ENCODE measurements around the gene MAPK4. TPM values are rescaled to one million over a fixed set of nuclear protein-coding genes. Genes with fewer than 3 reads are reported as not detected.

Gene MAPK4
- total RNA-seq, 2 donors from 2014 or later: 2.0 to 3.8 TPM

- Histone ChIP-seq H3K9ac (ENCODE audit: extremely low read depth, low read length, poor library complexity, severe bottlenecking) (no peak overlapping the region), H3K4me3 (ENCODE audit: low read length) (no peak overlapping the region), H3K27me3 (ENCODE audit: control insufficient read depth, insufficient read depth, low read length, poor library complexity, severe bottlenecking) (no peaks in the 10 kb centered on the region), H3K9me3 (ENCODE audit: control insufficient read depth, low read length) (no peaks in the 10 kb centered on the region), H3K36me3 (ENCODE audit: control insufficient read depth, insufficient read depth, low read length) (no peaks in the 10 kb centered on the region), H3K4me1 (ENCODE audit: control insufficient read depth, insufficient read depth, low read length) (no peaks in the 10 kb centered on the region), H3K27ac (ENCODE audit: low read depth, low read length) (peak overlapping the region; percentile 49)
- H3K36me3 Mint-ChIP-seq (ENCODE audit: low read depth): no peaks in the 10 kb centered on the region
- peaks cover 9% of the 10 kb centered on the region for H3K4me1 Mint-ChIP-seq
- no peak overlapping the region for H3K27ac Mint-ChIP-seq
- no peaks in the 10 kb centered on the region for H3K27me3 Mint-ChIP-seq (ENCODE audit: insufficient read depth)
- WGBS, 2 experiments (ENCODE audit: insufficient coverage in 1 of 2, insufficient read length in 1 of 2): 75 to 88% methylated on average over 9 to 17 of the region's 17 CpGs
- H3K9me3 Mint-ChIP-seq: no peaks in the 10 kb centered on the region
- no peak overlapping the region for H3K4me3 Mint-ChIP-seq
- no peak for DNase-seq
- no peak for TF ChIP-seq CTCF (conservative IDR thresholded peaks at IDR 0.05)
Observed at GRCh38 chr18:50654658-50655550, 95.0 kb downstream of the MAPK4 start.

GRCh38 chr18:50656396-50656795 lies 96.5 kb downstream of the MAPK4 start:
- no peak overlapping the region for H3K27ac Mint-ChIP-seq
- Histone ChIP-seq H3K27ac (ENCODE audit: low read depth, low read length) (no peak overlapping the region), H3K27me3 (ENCODE audit: control insufficient read depth, insufficient read depth, low read length, poor library complexity, severe bottlenecking) (no peaks in the 10 kb centered on the region), H3K9ac (ENCODE audit: extremely low read depth, low read length, poor library complexity, severe bottlenecking) (no peak overlapping the region), H3K9me3 (ENCODE audit: control insufficient read depth, low read length) (peaks cover 2% of the 10 kb centered on the region), H3K4me1 (ENCODE audit: control insufficient read depth, insufficient read depth, low read length) (no peaks in the 10 kb centered on the region), H3K36me3 (ENCODE audit: control insufficient read depth, insufficient read depth, low read length) (no peaks in the 10 kb centered on the region), H3K4me3 (ENCODE audit: low read length) (no peak overlapping the region)
- DNase-seq: no peak
- H3K9me3 Mint-ChIP-seq: no peaks in the 10 kb centered on the region
- 97 to 100% methylated on average over 2 of the region's 2 CpGs for WGBS, 2 experiments (ENCODE audit: insufficient coverage in 1 of 2, insufficient read length in 1 of 2)
- TF ChIP-seq CTCF (conservative IDR thresholded peaks at IDR 0.05): no peak
- no peaks in the 10 kb centered on the region for H3K27me3 Mint-ChIP-seq (ENCODE audit: insufficient read depth)
- no peaks in the 10 kb centered on the region for H3K36me3 Mint-ChIP-seq (ENCODE audit: low read depth)
- H3K4me3 Mint-ChIP-seq: no peak overlapping the region
- H3K4me1 Mint-ChIP-seq: peaks cover 13% of the 10 kb centered on the region

DNA sequence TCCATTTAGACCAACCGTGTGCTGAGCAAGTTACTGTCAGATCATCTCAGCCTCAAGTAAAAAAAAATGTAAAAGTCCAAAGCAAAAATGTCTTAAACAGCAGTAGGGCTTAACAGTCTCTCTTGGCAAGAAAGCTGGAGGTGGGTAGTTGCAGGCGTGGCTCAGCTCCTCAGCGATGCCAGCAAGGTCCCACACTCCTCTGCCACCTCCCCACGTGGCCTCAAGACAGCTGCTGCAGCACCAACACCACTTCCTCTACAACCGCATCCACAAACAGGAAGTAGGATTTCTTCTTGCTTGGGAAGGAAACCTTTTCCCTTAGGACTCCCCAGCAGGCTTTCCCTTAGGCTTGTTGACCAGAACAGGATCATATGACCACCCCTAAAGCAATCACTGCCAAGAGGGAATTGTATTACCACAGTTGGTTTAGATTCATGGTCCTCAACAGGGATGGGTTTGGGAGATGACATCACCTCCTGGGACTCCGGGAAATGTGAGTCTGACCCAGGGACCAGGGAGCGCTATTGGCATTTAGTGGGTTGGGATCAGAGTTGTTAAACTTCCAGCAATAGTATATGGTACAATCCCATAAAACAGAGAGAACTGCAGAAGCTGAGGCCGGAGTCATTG lies 97.1 kb downstream of the MAPK4 start:
- H3K4me1 Mint-ChIP-seq: peaks cover 13% of the 10 kb centered on the region
- Histone ChIP-seq H3K27me3 (ENCODE audit: control insufficient read depth, insufficient read depth, low read length, poor library complexity, severe bottlenecking) (no peaks in the 10 kb centered on the region), H3K27ac (ENCODE audit: low read depth, low read length) (no peak overlapping the region), H3K9ac (ENCODE audit: extremely low read depth, low read length, poor library complexity, severe bottlenecking) (no peak overlapping the region), H3K36me3 (ENCODE audit: control insufficient read depth, insufficient read depth, low read length) (no peaks in the 10 kb centered on the region), H3K9me3 (ENCODE audit: control insufficient read depth, low read length) (peaks cover 8% of the 10 kb centered on the region), H3K4me3 (ENCODE audit: low read length) (no peak overlapping the region), H3K4me1 (ENCODE audit: control insufficient read depth, insufficient read depth, low read length) (no peaks in the 10 kb centered on the region)
- no peak overlapping the region for H3K4me3 Mint-ChIP-seq
- no peaks in the 10 kb centered on the region for H3K36me3 Mint-ChIP-seq (ENCODE audit: low read depth)
- H3K27ac Mint-ChIP-seq: no peak overlapping the region
- 88 to 95% methylated on average over 4 to 8 of the region's 8 CpGs for WGBS, 2 experiments (ENCODE audit: insufficient coverage in 1 of 2, insufficient read length in 1 of 2)
- no peak for TF ChIP-seq CTCF (conservative IDR thresholded peaks at IDR 0.05)
- peaks cover under 1% of the 10 kb centered on the region for H3K9me3 Mint-ChIP-seq
- no peaks in the 10 kb centered on the region for H3K27me3 Mint-ChIP-seq (ENCODE audit: insufficient read depth)
- DNase-seq: no peak

All from endodermal cell (in vitro differentiated cells).